ENCODE data around the gene TCF25. TPM values are rescaled to one million over a fixed set of nuclear protein-coding genes. Genes with fewer than 3 reads are reported as not detected.

Gene TCF25
- total and polyA plus RNA-seq, 2 experiments from 2014 or later = 229 to 300 TPM

GRCh38 chr16:89952049-89952448 lies 78.7 kb downstream of the TCF25 start:
- no peak overlapping the region for H3K27ac ChIP-seq
- no peaks in the 10 kb centered on the region for H3K36me3 ChIP-seq
- TF ChIP-seq CTCF (IDR thresholded peaks at IDR 0.05; ENCODE audit: low read depth, low read length) = no peak
- H3K9me3 ChIP-seq (ENCODE audit: low read depth) = no peaks in the 10 kb centered on the region
- no peak for DNase-seq (ENCODE audit: low read depth in 1 of 2, low spot score in 1 of 2)
- peaks cover 4% of the 10 kb centered on the region for H3K4me1 ChIP-seq (ENCODE audit: low read depth)
- no peak overlapping the region for H3K4me3 ChIP-seq
- peaks cover 17% of the 10 kb centered on the region for H3K27me3 ChIP-seq

- Histone ChIP-seq H3K27ac (no peak overlapping the region), H3K4me1 (ENCODE audit: low read depth) (peaks cover 4% of the 10 kb centered on the region), H3K9me3 (ENCODE audit: low read depth) (no peaks in the 10 kb centered on the region), H3K4me3 (no peak overlapping the region), H3K36me3 (peaks cover 3% of the 10 kb centered on the region), H3K27me3 (peaks cover 12% of the 10 kb centered on the region)
- TF ChIP-seq CTCF (IDR thresholded peaks at IDR 0.05; ENCODE audit: low read depth, low read length) = no peak
- no peak for DNase-seq (ENCODE audit: low read depth in 1 of 2, low spot score in 1 of 2)
Measured at GRCh38 chr16:89952551-89952950, 79.2 kb downstream of the TCF25 start.

GRCh38 chr16:89953671-89954406 lies 80.4 kb downstream of the TCF25 start:
- H3K4me3 ChIP-seq = no peak overlapping the region
- TF ChIP-seq CTCF (IDR thresholded peaks at IDR 0.05; ENCODE audit: low read depth, low read length) = no peak
- H3K4me1 ChIP-seq (ENCODE audit: low read depth) = peaks cover 4% of the 10 kb centered on the region
- no peak overlapping the region for H3K27ac ChIP-seq
- H3K9me3 ChIP-seq (ENCODE audit: low read depth) = no peaks in the 10 kb centered on the region
- DNase-seq (ENCODE audit: low read depth in 1 of 2, low spot score in 1 of 2) = no peak
- peaks cover 6% of the 10 kb centered on the region for H3K36me3 ChIP-seq
- peaks cover 5% of the 10 kb centered on the region for H3K27me3 ChIP-seq

GRCh38 chr16:89954462-89954861 lies 81.1 kb downstream of the TCF25 start:
- H3K9me3 ChIP-seq (ENCODE audit: low read depth) = no peaks in the 10 kb centered on the region
- no peak for TF ChIP-seq CTCF (IDR thresholded peaks at IDR 0.05; ENCODE audit: low read depth, low read length)
- peaks cover under 1% of the 10 kb centered on the region for H3K4me1 ChIP-seq (ENCODE audit: low read depth)
- no peak overlapping the region for H3K27ac ChIP-seq
- H3K4me3 ChIP-seq = no peak overlapping the region
- peaks cover under 1% of the 10 kb centered on the region for H3K27me3 ChIP-seq
- peaks cover 9% of the 10 kb centered on the region for H3K36me3 ChIP-seq
- no peak for DNase-seq (ENCODE audit: low read depth in 1 of 2, low spot score in 1 of 2)

GRCh38 chr16:89955001-89955685 lies 81.8 kb downstream of the TCF25 start:
- Histone ChIP-seq H3K9me3 (ENCODE audit: low read depth) (no peaks in the 10 kb centered on the region), H3K4me3 (no peak overlapping the region), H3K27ac (no peak overlapping the region), H3K36me3 (peaks cover 9% of the 10 kb centered on the region), H3K27me3 (no peaks in the 10 kb centered on the region), H3K4me1 (ENCODE audit: low read depth) (no peaks in the 10 kb centered on the region)
- TF ChIP-seq CTCF (IDR thresholded peaks at IDR 0.05; ENCODE audit: low read depth, low read length) = no peak
- DNase-seq (ENCODE audit: low read depth in 1 of 2, low spot score in 1 of 2) = no peak
